HG03159 (cell line): Measurements from ENCODE around the gene HELZ.

ENCODE experiments used
- ATAC-seq: cut with Tn5 transposase; IDR thresholded peaks from one replicate; pipeline ENCODE4 v1.9.1; 2021; ENCODE audit warnings: mild to moderate bottlenecking, moderate library complexity; ENCODE audit not compliant: unreplicated experiment

The HELZ gene

DNA sequence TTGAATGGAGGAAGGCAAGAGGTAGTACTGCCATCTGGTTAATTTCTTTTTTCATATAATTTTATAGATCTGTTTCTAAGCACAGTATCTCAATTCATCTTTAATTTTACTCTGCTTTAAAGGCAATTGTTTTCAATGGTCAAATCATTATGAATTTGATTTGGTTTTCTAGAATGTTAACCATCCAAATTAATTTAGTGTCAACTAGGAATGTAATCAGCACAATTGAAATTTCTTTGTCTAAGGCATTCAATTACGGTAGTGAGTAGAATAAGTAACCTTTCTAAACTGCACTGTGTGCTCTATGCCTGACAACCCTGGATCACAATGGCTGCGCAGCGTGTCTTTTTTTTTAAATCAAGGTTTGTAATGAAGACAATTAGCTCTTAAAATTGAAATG is 156.4 kb downstream of the HELZ start:
- ATAC-seq: no peak

DNA sequence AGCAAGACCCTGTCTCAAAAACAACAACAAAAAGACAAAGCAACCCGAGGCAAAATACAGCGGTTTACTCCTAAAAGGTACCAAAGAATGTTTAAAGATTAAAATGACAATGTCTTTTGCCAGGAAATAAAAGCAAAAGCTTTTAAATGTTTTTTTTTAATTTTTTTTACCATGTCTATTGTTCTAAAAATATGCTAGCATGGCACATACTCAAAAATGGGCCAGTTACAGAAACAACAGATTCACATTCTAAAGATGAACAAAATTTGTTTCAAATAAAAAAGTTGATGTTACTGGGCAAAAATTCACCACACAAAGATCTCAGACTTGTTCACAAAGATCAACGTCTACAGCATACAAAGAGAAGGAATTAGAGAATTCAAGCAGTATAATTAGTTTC is 159.6 kb downstream of the HELZ start:
- ATAC-seq: no peak

DNA sequence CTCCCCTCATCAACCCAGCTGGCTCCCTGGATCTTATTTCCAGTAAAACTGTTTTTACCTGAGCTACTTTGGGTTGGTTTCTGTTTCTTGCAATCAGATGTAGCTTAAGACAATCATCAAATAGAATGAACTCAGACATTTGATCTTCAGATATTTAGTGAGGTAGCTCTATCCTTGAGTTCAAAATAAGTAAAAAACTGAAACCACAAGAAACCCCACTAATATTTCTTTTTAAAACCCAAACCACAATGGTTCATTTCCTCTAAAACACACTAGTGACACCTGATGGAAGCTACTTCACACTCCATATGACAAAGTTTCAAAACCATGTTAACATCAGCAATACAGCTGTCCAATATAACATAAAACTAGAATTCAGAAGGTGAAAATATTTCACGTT is 162.9 kb downstream of the HELZ start:
- ATAC-seq: peak; percentile 84

DNA sequence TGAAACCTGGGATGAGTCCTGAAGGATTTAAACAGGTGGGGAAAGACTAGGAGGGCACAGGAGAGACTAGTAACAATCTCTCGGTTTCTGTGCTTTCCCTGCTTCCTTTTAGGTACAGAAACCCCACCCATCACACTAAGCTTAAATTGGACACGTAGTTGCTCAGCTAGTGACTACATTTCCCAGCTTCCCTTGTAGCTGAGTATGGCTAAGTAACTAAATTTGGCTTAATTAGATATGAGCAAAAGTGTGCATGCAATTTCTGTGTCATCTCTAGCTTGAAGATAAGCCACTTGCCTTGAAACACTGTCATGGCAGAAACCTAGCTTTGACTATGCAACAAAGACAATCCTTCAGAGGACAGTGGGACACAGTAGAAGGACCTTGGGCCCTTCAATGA is 164.2 kb downstream of the HELZ start:
- no peak for ATAC-seq

DNA sequence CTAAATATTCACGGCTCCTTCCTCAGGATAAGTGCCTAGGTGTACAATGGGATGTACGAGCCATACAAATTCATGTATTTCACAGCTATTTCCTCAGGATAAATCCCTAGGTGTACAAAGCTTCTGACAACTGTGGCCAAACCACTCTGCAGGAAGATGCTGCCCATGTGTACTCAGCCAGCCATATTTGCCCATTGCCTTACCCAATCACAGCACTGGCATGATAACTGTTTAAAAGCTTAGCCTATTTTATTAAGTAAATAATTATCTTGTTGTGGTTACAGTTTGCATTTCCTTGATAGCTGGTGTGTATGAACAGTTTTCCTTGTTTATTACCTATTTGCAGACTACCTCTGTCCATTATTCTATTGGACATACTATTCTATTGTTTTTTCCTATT is 165.5 kb downstream of the HELZ start:
- no peak for ATAC-seq

DNA sequence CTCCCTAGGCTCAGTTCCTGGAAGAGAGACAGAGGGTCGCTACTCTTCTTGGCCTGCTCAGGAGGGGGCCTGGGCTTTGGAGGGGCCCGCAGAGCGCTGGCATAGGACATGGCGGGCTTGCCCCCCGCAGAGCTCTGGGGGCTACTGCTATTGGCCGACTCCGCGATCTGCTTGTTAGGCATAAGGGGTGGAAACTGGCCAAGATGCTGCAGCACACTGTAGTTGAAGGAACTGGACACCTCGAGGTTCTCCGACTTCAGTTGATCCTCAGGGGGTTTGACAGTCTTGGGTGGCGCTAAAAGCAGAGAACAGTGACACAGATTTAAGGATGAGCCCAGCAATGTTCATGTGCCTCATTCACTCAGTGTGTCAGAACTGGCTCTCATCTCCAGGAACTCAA is 166.7 kb downstream of the HELZ start:
- ATAC-seq: no peak

DNA sequence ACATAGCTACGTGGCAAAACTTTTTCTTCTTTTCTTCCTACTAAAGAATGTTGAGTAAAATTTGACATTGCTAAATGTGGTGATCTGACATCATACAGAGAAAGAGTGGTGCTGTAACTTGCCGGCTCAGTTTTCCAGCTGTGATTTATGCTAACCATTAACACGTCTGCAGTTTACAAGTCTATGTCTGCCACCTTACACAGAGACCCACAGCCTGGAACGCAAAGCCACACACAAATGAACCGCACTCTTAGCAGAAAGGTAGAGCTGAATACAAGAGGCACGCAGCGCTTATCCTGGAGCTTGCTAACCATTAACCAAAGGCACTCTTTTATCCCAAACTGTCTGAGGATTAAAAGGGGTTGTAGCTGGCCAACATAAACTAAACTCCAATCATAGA is 168.7 kb downstream of the HELZ start:
- ATAC-seq: no peak

DNA sequence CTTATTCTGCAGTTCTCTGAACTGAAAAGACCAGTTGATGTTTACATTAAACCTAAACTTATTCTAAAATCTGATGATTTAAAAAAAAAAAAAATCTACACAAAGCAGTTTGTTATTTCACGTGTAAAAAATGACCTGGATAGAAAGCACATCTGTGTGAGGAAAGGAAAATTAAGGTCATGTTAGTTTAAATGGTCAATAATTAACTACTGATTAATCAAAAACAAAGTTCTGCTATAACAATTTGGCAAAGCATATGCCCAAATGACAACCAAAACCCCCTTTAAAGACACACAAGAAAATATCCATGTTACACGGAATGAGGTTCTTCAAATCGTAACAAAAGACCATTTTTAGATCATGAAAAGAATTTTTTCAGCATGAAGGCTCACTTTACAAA is 170.2 kb downstream of the HELZ start:
- ATAC-seq: no peak

DNA sequence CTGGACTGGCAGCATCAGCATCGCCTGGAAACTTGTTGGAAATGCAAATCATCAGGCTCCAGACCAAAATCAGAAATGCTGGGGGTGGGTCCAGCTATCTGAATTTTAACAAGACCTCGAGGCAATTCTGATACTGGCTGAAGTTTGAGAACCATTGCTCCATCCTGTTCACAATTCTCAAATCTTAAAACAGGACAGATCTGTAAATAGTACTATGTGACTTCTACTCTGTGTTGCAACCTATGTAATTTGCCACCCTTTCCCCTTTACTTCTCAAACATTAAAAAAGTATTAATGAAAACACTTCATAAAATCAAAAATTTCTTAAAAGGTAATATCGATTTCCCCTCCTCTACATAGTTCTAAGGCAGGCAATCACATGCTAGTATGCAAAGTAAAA is 172.1 kb downstream of the HELZ start:
- ATAC-seq: no peak

DNA sequence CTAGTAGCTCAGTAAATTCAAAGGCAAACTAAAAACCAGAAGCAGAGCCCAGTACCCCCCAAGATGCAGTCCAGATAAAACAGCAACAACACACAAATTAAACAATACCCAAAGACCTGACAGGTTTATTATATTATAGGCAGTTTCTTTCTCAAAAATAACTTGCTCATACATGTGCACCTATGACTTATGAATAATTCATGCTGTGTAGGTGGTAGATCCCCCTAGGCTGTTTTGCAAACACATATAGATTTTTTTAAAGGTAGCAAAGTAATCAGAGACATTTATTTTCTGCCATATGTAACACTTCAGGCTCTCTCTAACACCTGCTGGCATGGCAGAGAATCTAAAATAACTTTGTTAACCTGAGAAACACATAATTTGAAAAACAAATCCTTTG is 173.4 kb downstream of the HELZ start:
- ATAC-seq: no peak

DNA sequence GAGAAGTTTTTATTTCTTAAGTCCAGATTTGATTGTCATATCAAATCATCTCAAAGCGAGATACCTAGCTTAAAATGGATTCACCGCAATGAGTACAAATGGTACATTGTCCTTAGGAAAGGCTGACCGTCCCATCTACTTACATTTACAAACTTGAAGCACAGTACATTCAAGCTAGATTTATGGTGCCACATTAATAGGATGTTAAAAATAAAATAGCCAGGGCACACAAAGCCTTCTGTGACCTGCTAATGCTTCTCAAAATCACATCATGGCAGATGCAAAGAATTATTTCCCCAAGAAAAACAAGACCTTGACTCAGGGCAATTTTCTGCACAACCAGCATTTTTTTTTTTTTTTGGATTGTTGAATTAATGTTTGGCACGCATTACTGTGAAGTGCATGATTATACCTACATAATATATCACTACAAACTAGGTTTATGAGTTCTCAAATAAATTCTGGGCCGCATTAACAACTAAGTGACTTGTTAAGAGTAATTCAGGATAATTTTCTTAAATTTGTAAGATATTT is 175.3 kb downstream of the HELZ start:
- no peak for ATAC-seq

DNA sequence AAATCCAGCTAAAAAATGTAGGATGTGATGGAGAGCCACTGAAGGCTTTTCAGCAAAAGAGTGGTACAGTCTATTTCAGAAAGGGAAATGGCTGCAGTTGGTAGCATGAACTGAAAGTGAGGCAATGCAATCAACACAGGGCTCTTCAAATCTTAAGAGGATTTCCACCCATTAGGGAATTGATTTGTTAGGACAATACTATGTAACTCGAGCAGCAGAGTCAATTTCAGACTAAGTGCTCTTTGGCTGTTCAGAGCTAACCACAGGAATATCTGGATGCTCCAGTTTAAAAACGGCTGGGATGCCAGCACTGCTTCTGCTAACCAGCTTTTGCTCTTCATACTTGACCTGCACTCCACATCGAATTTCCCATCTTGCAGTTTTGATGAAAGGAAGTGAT is 176.0 kb downstream of the HELZ start:
- ATAC-seq: no peak

DNA sequence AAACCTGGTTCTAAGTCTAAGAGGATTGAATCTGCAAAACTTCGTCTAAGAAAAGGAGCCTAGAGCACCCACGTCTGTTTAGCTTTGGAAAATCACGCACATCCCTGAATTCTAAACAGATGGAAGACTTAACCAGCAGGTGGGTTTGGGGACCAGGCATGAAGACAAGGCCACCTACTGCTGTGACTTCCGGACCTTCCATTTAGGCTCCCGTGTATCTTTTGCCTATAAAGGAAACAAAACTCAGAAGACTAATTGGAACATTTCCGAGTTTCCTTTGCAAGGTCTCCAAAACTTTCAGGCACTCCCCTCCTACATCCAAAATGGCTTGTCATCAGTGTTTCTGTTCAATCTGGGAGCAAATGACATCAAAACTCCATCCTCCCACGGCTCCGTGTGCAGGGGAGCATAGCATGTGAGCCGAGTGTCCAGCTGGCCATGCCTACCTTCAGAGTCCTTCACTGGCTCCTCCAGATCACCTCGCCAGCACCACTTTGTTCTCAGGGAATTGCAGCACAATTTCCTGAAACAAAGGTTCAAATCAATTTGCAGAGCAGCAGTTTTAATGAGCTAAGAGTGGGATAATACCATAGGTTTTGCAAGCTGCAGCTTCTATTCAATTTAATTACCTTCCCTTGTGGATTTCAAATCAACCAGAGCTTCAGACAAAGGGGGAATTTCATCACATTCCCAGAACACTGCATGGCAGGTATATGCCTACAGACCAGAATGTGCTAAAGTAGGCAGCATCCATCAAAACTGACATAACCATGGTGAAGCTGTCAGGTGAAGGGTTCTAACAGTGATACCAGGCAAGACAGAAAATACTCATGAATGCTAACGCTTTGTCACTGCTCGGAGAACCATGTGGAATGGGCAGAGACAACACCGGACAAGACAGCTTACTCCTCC is 177.2 kb downstream of the HELZ start:
- ATAC-seq: no peak

DNA sequence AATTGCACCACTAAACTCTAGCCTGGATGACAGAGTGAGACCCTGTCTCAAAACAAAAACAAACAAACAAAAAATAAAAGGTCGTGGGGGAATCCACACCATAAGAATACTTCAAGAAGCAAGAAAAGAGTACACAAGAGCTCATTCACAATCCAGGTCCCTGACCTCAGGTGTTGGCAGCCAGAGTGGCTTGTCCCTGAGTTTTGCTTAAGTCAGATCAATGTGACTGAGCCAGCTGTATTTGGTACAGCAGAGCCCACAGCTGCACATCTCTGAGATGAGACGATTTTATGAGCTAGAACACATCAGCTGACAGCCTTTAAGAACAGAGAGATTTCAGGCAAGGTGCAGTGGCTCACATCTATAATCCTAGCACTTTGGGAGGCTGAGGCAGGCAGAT is 178.3 kb downstream of the HELZ start:
- ATAC-seq: no peak

DNA sequence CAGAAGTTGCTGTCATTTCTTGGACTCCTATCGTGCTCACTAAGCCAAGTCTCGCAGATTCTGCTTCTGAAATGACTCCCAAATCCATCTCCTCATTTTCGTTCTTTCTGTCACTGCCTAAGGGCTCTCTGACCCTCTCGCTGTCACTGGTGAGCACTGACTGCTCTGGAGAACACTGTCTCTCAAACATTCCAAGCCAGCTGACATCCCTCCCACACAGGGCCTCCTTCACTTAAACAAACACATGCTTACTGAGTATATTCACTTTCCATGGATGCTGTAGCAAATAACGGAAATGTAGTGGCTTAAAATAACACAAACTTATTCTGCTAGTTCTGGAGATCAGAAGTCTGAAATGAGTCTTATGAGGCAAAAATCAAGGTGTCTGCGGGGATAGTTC is 181.9 kb downstream of the HELZ start:
- no peak for ATAC-seq

DNA sequence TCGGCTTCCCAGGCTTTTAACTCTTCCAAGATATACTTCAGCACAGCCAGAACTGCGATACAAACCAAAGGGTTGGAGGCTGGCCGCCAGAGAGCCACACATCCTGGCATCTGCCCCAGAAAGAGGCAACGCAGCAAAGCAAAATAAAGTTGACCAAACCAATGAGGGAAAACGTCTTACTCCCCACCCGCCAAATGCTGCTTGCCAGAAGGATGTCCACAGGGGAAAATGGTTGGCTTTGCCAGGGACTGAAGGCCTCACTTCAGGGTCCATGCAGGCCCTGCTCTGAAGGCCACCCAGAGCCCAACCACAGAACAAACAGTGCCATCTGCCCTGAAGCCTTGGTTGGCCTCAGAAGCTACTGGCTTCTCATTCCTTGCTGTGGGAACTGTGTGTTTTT is 185.6 kb downstream of the HELZ start:
- no peak for ATAC-seq

DNA sequence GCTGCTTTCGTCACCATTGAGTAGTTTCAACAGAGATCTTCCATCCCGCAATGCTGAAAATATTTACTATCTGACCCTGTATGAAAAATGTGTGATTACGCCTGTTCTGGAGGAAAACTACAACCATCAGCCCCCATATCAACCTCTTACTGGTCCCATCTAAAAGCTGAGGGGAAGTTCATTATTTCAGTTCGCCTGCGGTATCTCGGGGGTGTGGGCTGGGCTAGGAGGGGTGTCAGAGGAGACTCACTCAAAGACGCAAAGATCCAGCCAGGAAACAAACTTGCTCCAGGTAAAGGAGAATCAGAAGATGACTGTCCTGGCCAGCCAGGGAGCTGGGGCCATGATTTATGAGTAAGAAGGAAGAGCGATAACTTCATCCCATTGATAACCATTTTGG is 187.0 kb downstream of the HELZ start:
- no peak for ATAC-seq

DNA sequence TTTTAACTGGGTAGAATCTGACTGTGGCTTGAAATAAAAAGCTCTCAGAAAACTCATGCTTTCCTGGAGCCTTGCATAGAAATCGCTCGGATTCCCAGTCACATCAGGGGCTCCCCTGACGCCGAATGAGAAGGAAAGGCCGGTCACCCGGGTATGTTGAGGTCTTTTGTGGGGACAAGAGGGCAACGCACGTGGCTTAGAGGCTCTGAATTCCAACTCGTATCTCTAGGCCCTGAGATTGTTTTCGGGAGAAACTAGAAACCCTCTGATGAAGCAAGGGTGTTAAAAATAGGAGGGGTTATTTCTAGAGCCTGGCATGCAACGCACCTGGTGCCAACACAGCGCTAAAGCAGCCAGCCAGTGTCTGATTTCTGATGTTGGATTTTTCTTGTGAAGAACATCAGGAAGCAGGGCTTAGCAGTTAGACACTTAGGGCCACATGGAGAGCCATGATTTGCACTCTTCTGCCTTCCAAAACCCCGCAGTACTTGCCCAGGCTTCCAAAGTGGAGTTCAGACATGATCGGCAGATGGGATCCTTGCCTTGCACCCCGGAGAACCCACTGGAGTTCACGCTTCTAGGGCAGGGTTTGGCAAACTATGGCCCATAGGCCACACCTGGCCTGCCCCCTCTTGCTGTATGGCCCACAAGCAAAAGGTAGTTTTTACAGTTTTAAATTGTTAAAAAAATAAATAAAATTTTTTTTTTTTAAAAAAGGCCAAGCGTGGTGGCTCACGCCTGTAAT is 188.1 kb downstream of the HELZ start:
- ATAC-seq: no peak

DNA sequence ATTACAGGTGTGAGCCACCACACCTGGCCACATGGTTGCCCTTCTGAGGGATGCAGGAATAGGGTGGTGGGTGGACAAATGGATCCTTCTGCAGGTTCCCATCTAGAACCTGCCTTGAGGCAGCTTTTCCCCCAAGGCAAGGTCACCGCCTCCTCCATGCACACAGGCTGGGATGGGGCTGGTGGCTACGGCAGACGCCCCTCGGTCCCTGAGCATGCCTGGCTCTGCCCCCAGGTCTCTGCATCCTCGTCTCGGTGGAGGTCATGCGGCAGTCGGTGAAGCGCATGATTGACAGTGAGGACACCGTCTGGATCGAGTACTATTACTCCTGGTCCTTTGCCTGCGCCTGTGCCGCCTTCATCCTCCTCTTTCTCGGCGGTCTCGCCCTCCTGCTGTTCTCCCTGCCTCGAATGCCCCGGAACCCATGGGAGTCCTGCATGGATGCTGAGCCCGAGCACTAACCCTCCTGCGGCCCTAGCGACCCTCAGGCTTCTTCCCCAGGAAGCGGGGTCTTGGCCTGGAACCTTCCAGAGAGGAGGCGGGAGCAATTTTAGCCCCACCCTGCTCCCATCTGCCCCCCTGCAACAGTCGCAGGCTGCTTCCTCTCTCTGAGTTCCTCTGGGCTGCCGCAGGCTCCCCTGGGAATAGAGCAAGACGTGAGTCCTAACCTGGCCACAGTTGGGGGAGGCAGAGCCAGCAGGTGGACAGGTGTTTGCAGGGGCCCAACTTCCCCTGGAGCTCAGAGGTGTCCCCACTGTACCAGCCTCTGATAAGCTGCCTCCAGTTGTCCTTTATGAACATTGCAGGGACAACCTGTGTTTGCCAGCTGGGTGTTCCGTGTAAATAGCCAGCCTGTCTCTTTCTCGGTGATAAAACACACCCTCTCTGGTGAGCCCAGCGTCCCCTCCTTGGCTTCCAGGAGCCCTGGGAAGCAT is 188.9 kb downstream of the HELZ start:
- no peak for ATAC-seq

DNA sequence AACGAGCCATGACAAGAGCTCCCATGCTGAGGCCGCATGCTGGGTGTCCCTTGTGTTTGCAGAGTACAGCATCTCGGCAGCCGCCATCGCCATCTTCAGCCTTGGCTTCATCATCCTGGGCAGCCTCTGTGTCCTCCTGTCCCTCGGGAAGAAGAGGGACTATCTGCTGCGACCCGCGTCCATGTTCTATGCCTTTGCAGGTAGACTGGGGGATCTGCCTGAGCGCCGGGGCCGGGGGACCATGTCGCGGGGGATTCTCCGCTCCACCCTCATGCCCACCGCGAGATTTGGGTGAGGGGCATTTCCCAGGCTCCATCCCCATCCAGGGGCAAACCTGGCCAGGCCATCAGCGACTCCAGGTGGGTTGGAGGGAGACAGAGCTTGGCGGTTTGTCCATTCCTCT is 190.0 kb downstream of the HELZ start:
- ATAC-seq: no peak

DNA sequence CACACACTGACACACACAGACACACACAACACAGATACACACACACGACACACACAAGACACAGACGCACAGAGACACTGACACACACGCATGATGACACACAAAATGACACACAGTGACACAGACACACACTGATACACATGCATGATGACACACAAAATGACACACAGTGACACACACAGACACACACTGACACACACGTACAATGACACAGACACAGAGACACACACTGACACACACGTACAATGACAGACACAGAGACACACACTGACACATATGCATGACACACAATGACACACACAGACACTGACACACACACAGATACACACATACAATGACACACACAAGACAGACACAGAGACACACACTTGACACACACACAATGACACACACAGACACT is 190.4 kb downstream of the HELZ start:
- no peak for ATAC-seq
